ENCODE data around the gene RBM12. TPM values are rescaled to one million over a fixed set of nuclear protein-coding genes. Genes with fewer than 3 reads are reported as not detected.
"Not testable (repeated sequence)": the region's sequence is repeated elsewhere in the genome, so short reads cannot be mapped to it uniquely, and the experiment has no call there.

The RBM12 gene
- total RNA-seq, 1 donor from 2014 or later: 70.5 TPM

- Histone ChIP-seq H3K4me1 (peaks cover 41% of the 10 kb centered on the region), H3K27me3 (ENCODE audit: low read depth) (no peaks in the 10 kb centered on the region), H3K4me3 (no peak overlapping the region), H3K27ac (no peak overlapping the region), H3K36me3 (peaks cover 100% of the 10 kb centered on the region), H3K9me3 (no peaks in the 10 kb centered on the region)
- intact Hi-C loops (cut with DNase I): no loop called here
- ATAC-seq: no peak
- no peak for TF ChIP-seq CTCF (IDR thresholded peaks at IDR 0.05)
- DNase-seq: no peak
Measured at GRCh38 chr20:35710039-35710438, 45.3 kb upstream of the RBM12 start.

GRCh38 chr20:35709259-35709658 lies 44.6 kb upstream of the RBM12 start:
- ATAC-seq (no peak), DNase-seq (no peak)
- no peaks in the 10 kb centered on the region for H3K27me3 ChIP-seq (ENCODE audit: low read depth)
- H3K4me3 ChIP-seq: no peak overlapping the region
- H3K4me1 ChIP-seq: peaks cover 41% of the 10 kb centered on the region
- intact Hi-C loops (cut with DNase I): no loop called here
- TF ChIP-seq CTCF (IDR thresholded peaks at IDR 0.05): no peak
- no peak overlapping the region for H3K27ac ChIP-seq
- no peaks in the 10 kb centered on the region for H3K9me3 ChIP-seq
- peaks cover 100% of the 10 kb centered on the region for H3K36me3 ChIP-seq

- Histone ChIP-seq H3K27me3 (ENCODE audit: low read depth) (no peaks in the 10 kb centered on the region), H3K36me3 (peaks cover 100% of the 10 kb centered on the region), H3K4me1 (peaks cover 41% of the 10 kb centered on the region), H3K27ac (no peak overlapping the region), H3K9me3 (no peaks in the 10 kb centered on the region), H3K4me3 (no peak overlapping the region)
- ATAC-seq: no peak
- TF ChIP-seq CTCF (IDR thresholded peaks at IDR 0.05): no peak
- no peak for DNase-seq
- intact Hi-C loops (cut with DNase I): no loop called here
Measured at GRCh38 chr20:35708502-35708901, 43.8 kb upstream of the RBM12 start.

- H3K27ac ChIP-seq; intact Hi-C loops (cut with DNase I); ATAC-seq; H3K27me3 ChIP-seq (ENCODE audit: low read depth); DNase-seq; H3K4me3 ChIP-seq; H3K9me3 ChIP-seq: not testable (repeated sequence)
- H3K4me1 ChIP-seq: peaks cover 33% of the 10 kb centered on the region
- H3K36me3 ChIP-seq: peaks cover 100% of the 10 kb centered on the region
Measured at GRCh38 chr20:35706591-35707529, 42.2 kb upstream of the RBM12 start.

GRCh38 chr20:35705894-35706293 lies 41.2 kb upstream of the RBM12 start:
- H3K4me1 ChIP-seq: peaks cover 24% of the 10 kb centered on the region
- intact Hi-C loops (cut with DNase I); H3K4me3 ChIP-seq; H3K27ac ChIP-seq; DNase-seq; ATAC-seq; H3K27me3 ChIP-seq (ENCODE audit: low read depth); H3K9me3 ChIP-seq: not testable (repeated sequence)
- peaks cover 94% of the 10 kb centered on the region for H3K36me3 ChIP-seq

GRCh38 chr20:35704514-35705261 lies 40.0 kb upstream of the RBM12 start:
- peaks cover 82% of the 10 kb centered on the region for H3K36me3 ChIP-seq
- H3K4me3 ChIP-seq: no peak overlapping the region
- H3K27me3 ChIP-seq (ENCODE audit: low read depth): no peaks in the 10 kb centered on the region
- no peak overlapping the region for H3K27ac ChIP-seq
- TF ChIP-seq CTCF (IDR thresholded peaks at IDR 0.05): no peak
- no peak for DNase-seq
- no peaks in the 10 kb centered on the region for H3K9me3 ChIP-seq
- peaks cover 23% of the 10 kb centered on the region for H3K4me1 ChIP-seq
- intact Hi-C loops (cut with DNase I): no loop called here
- no peak for ATAC-seq

All from lower lobe of right lung (tissue), 2 donors.